ENCODE results near the gene SPRED2. TPM values are rescaled to one million over a fixed set of nuclear protein-coding genes. Genes with fewer than 3 reads are reported as not detected.
A peak's percentile ranks its signal among the peaks of the same experiment; 100 is the strongest.

SPRED2 gene
- total RNA-seq, 2 donors from 2014 or later: 36.9 to 47.8 TPM

DNA sequence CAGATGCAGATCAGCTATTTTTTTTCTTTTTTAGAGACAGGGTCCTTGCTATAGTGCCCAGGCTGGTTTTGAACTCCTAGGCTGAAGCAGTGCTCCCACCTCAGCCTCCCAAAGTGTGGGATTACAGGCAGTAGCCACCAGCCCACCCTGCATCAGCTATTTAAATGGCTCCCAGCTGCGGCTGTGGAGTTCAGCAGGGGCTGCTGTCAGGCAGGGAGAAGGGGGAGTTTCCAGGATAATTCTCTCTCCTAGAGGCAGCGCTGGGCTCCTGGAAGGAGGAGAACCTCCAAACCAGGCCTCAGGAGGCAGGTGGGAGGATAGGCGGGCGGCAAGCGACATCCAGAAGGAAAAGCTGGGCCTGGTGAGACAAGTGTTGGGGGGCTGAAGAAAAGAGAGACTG lies 139.0 kb downstream of the SPRED2 start:
- H3K4me3 ChIP-seq: no peak overlapping the region
- intact Hi-C loops (cut with DNase I): no loop called here
- no peaks in the 10 kb centered on the region for H3K36me3 ChIP-seq
- H3K27me3 ChIP-seq: no peaks in the 10 kb centered on the region
- no peak overlapping the region for H3K27ac ChIP-seq
- H3K9ac ChIP-seq (ENCODE audit: low read depth in 2 of 2, low read length in 2 of 2): no peak overlapping the region
- H3K9me3 ChIP-seq: no peaks in the 10 kb centered on the region
- TF ChIP-seq, protein P1, sequence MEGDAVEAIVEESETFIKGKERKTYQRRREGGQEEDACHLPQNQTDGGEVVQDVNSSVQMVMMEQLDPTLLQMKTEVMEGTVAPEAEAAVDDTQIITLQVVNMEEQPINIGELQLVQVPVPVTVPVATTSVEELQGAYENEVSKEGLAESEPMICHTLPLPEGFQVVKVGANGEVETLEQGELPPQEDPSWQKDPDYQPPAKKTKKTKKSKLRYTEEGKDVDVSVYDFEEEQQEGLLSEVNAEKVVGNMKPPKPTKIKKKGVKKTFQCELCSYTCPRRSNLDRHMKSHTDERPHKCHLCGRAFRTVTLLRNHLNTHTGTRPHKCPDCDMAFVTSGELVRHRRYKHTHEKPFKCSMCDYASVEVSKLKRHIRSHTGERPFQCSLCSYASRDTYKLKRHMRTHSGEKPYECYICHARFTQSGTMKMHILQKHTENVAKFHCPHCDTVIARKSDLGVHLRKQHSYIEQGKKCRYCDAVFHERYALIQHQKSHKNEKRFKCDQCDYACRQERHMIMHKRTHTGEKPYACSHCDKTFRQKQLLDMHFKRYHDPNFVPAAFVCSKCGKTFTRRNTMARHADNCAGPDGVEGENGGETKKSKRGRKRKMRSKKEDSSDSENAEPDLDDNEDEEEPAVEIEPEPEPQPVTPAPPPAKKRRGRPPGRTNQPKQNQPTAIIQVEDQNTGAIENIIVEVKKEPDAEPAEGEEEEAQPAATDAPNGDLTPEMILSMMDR (IDR thresholded peaks at IDR 0.05): no peak
- peaks cover 5% of the 10 kb centered on the region for H3K4me1 ChIP-seq
- DNase-seq: no peak

DNA sequence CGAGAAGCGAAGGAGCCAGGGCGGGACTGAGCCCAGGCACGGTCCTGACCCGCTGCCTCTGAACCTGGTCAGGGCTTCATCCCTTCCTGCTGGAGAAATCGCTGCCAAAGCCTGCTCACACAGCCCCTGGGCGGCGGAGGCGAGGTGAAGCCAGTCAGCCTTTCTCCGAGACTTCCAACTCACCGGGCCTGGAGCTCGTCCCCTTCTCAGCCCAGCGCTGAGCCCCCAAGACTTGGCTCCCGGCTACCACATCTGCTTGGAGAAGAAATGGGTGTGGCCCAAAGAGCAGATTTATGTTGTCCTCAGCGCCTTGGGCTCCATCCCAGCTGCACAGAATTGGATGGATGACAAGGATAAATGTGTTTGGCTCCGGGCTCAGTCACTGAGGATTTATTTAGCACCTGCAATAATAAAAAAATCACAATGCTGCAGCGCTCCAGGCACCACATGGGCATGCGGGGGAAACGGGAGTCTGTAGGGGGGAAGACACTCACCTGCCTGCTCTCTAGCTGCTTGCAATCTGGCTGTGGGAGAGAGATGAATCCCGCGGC lies 139.9 kb downstream of the SPRED2 start:
- intact Hi-C loops (cut with DNase I): no loop called here
- no peak overlapping the region for H3K4me3 ChIP-seq
- no peaks in the 10 kb centered on the region for H3K27me3 ChIP-seq
- peaks cover 5% of the 10 kb centered on the region for H3K4me1 ChIP-seq
- no peak overlapping the region for H3K27ac ChIP-seq
- no peaks in the 10 kb centered on the region for H3K9me3 ChIP-seq
- DNase-seq: no peak
- H3K9ac ChIP-seq (ENCODE audit: low read depth in 2 of 2, low read length in 2 of 2): no peak overlapping the region
- H3K36me3 ChIP-seq: no peaks in the 10 kb centered on the region
- TF ChIP-seq, protein P1 (IDR thresholded peaks at IDR 0.05): no peak

GRCh38 chr2:65292106-65292400 lies 140.3 kb downstream of the SPRED2 start:
- H3K27ac ChIP-seq: no peak overlapping the region
- no peak overlapping the region for H3K4me3 ChIP-seq
- no peak overlapping the region for H3K9ac ChIP-seq (ENCODE audit: low read depth in 2 of 2, low read length in 2 of 2)
- peak; percentile 58 for DNase-seq
- peaks cover 5% of the 10 kb centered on the region for H3K4me1 ChIP-seq
- H3K27me3 ChIP-seq: no peaks in the 10 kb centered on the region
- H3K9me3 ChIP-seq: no peaks in the 10 kb centered on the region
- intact Hi-C loops (cut with DNase I): no loop called here
- TF ChIP-seq, protein P1 (IDR thresholded peaks at IDR 0.05): no peak
- H3K36me3 ChIP-seq: no peaks in the 10 kb centered on the region

DNA sequence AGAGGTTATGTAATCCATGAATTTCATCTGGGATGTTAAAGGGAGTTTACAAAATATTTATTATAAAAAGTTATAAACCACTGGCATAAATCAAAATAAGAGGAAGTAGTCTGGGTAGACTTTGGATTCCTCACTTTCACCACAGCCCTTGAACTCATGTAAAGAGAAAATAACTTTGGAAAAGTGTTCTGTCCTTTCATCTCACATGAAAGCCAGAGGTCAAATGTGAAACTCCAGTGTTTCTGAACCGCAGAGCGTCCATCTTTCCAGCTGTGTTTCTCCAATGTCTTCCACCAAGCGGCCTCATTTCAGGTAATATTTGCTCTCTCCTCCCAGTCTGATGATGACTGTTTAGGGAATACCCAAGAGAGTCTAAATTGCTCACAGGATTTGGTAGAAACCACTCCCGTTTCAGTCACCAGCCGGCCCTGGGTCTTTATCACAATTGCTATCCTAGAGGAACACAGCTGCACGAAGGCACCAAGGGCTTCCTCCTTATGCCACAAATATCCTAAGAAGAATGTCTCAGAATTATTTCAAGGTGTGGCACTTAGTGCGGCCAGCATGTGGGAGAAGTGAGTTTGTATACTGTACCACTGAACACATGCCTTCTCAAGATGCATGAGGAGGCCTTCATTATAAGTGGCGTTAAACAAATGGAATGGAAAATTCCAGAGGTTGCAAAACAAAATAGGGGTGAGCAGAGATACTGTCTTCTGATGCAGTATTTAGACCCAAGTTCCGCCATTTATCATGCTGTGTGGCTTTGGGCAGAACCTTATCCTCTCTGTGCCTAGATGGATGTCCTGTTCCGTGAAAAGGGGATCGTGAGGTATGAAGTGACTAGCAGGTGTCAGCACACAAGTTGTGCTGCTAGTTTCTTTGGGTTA lies 140.9 kb downstream of the SPRED2 start:
- no peak overlapping the region for H3K9ac ChIP-seq (ENCODE audit: low read depth in 2 of 2, low read length in 2 of 2)
- no peaks in the 10 kb centered on the region for H3K9me3 ChIP-seq
- peaks cover 5% of the 10 kb centered on the region for H3K4me1 ChIP-seq
- no peak for DNase-seq
- H3K27ac ChIP-seq: no peak overlapping the region
- H3K4me3 ChIP-seq: no peak overlapping the region
- intact Hi-C loops (cut with DNase I): no loop called here
- no peaks in the 10 kb centered on the region for H3K27me3 ChIP-seq
- TF ChIP-seq, protein P1 (IDR thresholded peaks at IDR 0.05): no peak
- no peaks in the 10 kb centered on the region for H3K36me3 ChIP-seq

DNA sequence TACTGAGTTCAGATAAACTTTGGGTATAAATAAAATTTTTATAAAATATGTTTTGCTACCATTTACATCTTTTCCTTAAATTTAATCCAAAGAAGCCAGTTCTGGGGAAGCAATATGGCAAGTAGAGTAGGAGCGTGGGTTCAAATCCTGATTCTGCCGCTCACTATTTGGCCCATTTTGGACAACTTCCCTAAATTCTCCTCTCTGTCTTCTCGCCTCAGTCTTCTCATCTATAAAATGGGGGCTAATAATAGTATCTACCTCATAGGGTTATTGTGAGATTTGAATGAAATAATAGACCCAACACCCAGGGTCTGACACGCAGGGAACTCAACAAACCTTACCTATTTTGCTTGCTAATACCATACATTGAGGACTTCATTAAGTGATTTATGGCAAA lies 145.0 kb downstream of the SPRED2 start:
- no peak overlapping the region for H3K27ac ChIP-seq
- TF ChIP-seq, protein P1 (IDR thresholded peaks at IDR 0.05): no peak
- no peak overlapping the region for H3K9ac ChIP-seq (ENCODE audit: low read depth in 2 of 2, low read length in 2 of 2)
- DNase-seq: no peak
- no peak overlapping the region for H3K4me3 ChIP-seq
- H3K27me3 ChIP-seq: no peaks in the 10 kb centered on the region
- H3K36me3 ChIP-seq: no peaks in the 10 kb centered on the region
- no peaks in the 10 kb centered on the region for H3K9me3 ChIP-seq
- intact Hi-C loops (cut with DNase I): no loop called here
- peaks cover 5% of the 10 kb centered on the region for H3K4me1 ChIP-seq

Data from colonic mucosa (tissue), 4 donors.